ENCODE data around the gene TNF.

GRCh38 chr6:31585491-31585890, 10.1 kb downstream of the TNF start:
- no peak for TF ChIP-seq POLR2A (IDR thresholded peaks at IDR 0.05; ENCODE audit: low read length)
- no peak for TF ChIP-seq GATA1 (IDR thresholded peaks at IDR 0.05; ENCODE audit: low read depth, low read length)

All from erythroblast (primary cell).